22Rv1 (cell line): ENCODE results near the gene LSM5.

Source experiments
- ZFX ChIP-seq: fragments of 450-650 bp; IDR thresholded peaks from 2 replicates; pipeline ENCODE4 v1.6.1; 2017; ENCODE audit warnings: antibody characterized with exemption, borderline replicate concordance
- TF ChIP-seq, protein P1 (sequence below): fragments of 450-650 bp; IDR thresholded peaks from 2 replicates; pipeline ENCODE4 v1.5.1; 2017; ENCODE audit warnings: mild to moderate bottlenecking

DNA sequence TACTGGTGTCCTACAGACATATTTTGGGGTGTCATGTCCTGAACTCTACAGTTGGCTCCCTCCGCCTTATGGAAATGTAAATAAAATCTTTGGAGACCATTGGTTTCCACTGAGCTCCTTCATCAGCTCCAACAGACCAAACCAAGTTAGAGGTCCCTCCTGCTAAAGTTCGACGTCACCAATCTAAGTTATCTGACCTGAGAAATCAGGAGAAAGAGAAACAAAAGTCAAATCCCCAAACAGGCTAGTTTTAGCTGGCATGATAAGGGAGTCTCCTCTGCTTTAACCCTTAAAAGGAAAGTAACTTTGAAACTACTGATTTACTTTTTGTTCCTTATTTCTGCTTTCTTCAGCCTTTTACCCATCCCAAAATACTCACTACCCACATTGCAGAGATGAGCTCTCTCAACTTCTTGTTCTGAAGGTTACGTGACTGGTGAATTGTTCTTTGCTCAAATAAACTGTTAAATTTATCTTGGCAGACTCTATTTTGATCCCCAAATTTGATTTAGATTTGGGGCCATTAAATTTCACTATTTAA lies 45.1 kb upstream of the LSM5 start:
- TF ChIP-seq, protein P1, sequence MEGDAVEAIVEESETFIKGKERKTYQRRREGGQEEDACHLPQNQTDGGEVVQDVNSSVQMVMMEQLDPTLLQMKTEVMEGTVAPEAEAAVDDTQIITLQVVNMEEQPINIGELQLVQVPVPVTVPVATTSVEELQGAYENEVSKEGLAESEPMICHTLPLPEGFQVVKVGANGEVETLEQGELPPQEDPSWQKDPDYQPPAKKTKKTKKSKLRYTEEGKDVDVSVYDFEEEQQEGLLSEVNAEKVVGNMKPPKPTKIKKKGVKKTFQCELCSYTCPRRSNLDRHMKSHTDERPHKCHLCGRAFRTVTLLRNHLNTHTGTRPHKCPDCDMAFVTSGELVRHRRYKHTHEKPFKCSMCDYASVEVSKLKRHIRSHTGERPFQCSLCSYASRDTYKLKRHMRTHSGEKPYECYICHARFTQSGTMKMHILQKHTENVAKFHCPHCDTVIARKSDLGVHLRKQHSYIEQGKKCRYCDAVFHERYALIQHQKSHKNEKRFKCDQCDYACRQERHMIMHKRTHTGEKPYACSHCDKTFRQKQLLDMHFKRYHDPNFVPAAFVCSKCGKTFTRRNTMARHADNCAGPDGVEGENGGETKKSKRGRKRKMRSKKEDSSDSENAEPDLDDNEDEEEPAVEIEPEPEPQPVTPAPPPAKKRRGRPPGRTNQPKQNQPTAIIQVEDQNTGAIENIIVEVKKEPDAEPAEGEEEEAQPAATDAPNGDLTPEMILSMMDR, result no peak
- TF ChIP-seq ZFX, result no peak
